Esophagus squamous epithelium (tissue), 4 donors: ENCODE measurements around the gene GJC3.

ENCODE experiments used
- POLR2A ChIP-seq, 4 donors: fragments of 450-650 bp; IDR thresholded peaks; one replicate each; pipeline ENCODE4 v1.6.1; 2017; ENCODE audit warnings: antibody characterized with exemption in 4 of 4, mild to moderate bottlenecking in 4 of 4, moderate library complexity in 3 of 4
- TF ChIP-seq, protein P1 (sequence below), 6 experiments: fragments of 450-650 bp in 4 of 6; fragments of 200-600 bp in 2 of 6; sonication (generic) in 2 of 6; IDR thresholded peaks; one replicate each; pipeline ENCODE4 v1.5.1; 2016 to 2019; ENCODE audit warnings: antibody characterized with exemption in 6 of 6, mild to moderate bottlenecking in 4 of 6, moderate library complexity in 4 of 6

DNA sequence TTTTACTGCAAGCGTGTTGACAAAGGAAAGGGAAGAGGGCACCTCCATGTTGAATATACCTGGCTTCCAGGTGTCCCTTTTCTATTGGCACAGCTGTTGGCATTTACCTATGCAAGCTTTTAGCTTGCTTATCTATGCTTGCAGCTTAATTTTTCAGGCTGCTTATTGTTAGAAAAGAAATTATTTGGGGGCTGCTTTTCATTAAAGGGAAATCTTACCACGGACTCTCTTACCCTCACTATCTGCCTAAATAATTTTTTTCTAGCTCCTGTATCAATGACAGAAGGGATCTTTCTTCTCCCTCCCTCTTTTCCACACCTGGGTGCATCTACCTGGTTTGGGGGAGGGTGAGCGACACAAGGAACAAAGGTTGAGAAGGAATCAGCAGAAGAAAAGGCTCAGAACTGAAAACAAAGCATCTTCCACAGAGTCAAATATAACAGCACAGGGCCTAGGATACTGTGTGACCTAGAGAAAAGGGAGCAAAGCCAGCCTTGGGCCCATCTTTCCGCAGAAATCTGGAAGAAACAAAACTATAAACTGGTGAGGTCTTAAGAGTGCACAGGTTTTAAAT is 15.2 kb upstream of the GJC3 start:
- TF ChIP-seq, protein P1, sequence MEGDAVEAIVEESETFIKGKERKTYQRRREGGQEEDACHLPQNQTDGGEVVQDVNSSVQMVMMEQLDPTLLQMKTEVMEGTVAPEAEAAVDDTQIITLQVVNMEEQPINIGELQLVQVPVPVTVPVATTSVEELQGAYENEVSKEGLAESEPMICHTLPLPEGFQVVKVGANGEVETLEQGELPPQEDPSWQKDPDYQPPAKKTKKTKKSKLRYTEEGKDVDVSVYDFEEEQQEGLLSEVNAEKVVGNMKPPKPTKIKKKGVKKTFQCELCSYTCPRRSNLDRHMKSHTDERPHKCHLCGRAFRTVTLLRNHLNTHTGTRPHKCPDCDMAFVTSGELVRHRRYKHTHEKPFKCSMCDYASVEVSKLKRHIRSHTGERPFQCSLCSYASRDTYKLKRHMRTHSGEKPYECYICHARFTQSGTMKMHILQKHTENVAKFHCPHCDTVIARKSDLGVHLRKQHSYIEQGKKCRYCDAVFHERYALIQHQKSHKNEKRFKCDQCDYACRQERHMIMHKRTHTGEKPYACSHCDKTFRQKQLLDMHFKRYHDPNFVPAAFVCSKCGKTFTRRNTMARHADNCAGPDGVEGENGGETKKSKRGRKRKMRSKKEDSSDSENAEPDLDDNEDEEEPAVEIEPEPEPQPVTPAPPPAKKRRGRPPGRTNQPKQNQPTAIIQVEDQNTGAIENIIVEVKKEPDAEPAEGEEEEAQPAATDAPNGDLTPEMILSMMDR (IDR thresholded peaks at IDR 0.05), result no peak
- no peak for TF ChIP-seq POLR2A (IDR thresholded peaks at IDR 0.05)
